CD4-positive, alpha-beta T cell (primary cell): Measurements from ENCODE around the gene METAP1D. TPM values are rescaled to one million over a fixed set of nuclear protein-coding genes. Genes with fewer than 3 reads are reported as not detected.
"Not testable (repeated sequence)": the region's sequence is repeated elsewhere in the genome, so short reads cannot be mapped to it uniquely, and the experiment has no call there.

Source experiments
- ATAC-seq: fragments of 200-7000 bp; cut with Tn5 transposase; one replicate; pipeline ENCODE4 v1.10.0; 2022; ENCODE audit warnings: mild to moderate bottlenecking; ENCODE audit not compliant: poor library complexity
- CTCF ChIA-PET: fragments of 350-600 bp; sonication (Branson Sonifier 250); formaldehyde crosslinking; loops from one replicate; lab custom pipeline; 2021; ENCODE audit warnings: antibody characterized with exemption, inconsistent platforms; lab: Charles Lee
- POLR2A ChIA-PET: fragments of 350-600 bp; sonication (Branson Sonifier 250); formaldehyde crosslinking; loops from one replicate; lab custom pipeline; 2021; ENCODE audit warnings: antibody characterized with exemption, inconsistent platforms; lab: Charles Lee
- DNase-seq, 14 experiments: peaks; one replicate each; pipeline ENCODE4 v3.0.0-alpha.2; 2013 to 2020; ENCODE audit warnings: mixed read lengths in 2 of 14
- H3K27ac ChIP-seq, 2 donors: one replicate each; pipeline versions ENCODE4 v1.5.1 to v1.7.0; 2013; ENCODE audit warnings: low read length in 2 of 2, low read depth in 1 of 2, mild to moderate bottlenecking in 1 of 2
- H3K27me3 ChIP-seq, 2 experiments: 1 replicate in 1 of 2; 2 replicates in 1 of 2; pipeline versions ENCODE4 v1.6.1 to v1.7.0; 2013; ENCODE audit warnings: low read length in 2 of 2, control low read depth in 1 of 2, mild to moderate bottlenecking in 1 of 2, moderate library complexity in 1 of 2; ENCODE audit not compliant: insufficient read depth in 2 of 2, control insufficient read depth in 1 of 2
- H3K36me3 ChIP-seq: one replicate; pipeline ENCODE4 v1.6.1; 2013; ENCODE audit warnings: low read length, control low read depth; ENCODE audit not compliant: insufficient read depth
- H3K4me1 ChIP-seq: one replicate; pipeline ENCODE4 v1.6.1; 2013; ENCODE audit warnings: low read length, control low read depth; ENCODE audit not compliant: insufficient read depth
- H3K4me3 ChIP-seq: one replicate; pipeline ENCODE4 v1.5.1; 2013; ENCODE audit warnings: mild to moderate bottlenecking, low read length, moderate library complexity
- H3K9me3 ChIP-seq, 2 experiments: 1 replicate in 1 of 2; 2 replicates in 1 of 2; pipeline versions ENCODE4 v1.6.1 to v1.7.0; 2013; ENCODE audit warnings: low read length in 2 of 2, mild to moderate bottlenecking in 2 of 2, control low read depth in 1 of 2, moderate library complexity in 1 of 2; ENCODE audit not compliant: control insufficient read depth in 1 of 2, insufficient read depth in 1 of 2
- H3K27ac Mint-ChIP-seq: one replicate; pipeline ENCODE4 v1.8.0; 2020; ENCODE audit warnings: mixed read lengths
- H3K27me3 Mint-ChIP-seq: one replicate; pipeline ENCODE4 v1.8.0; 2021; ENCODE audit warnings: mixed read lengths
- H3K36me3 Mint-ChIP-seq: one replicate; pipeline ENCODE4 v1.8.0; 2021; ENCODE audit warnings: low read depth, mixed read lengths
- H3K4me1 Mint-ChIP-seq: one replicate; pipeline ENCODE4 v1.8.0; 2021; ENCODE audit warnings: low read depth, mixed read lengths
- H3K4me3 Mint-ChIP-seq: one replicate; pipeline ENCODE4 v1.8.0; 2020; ENCODE audit warnings: mild to moderate bottlenecking, mixed read lengths
- H3K9me3 Mint-ChIP-seq: one replicate; pipeline ENCODE4 v1.8.0; 2020; ENCODE audit warnings: mixed read lengths
- CTCF ChIP-seq: fragments of 200-600 bp; IDR thresholded peaks from one replicate; pipeline ENCODE4 v1.8.0; 2022; ENCODE audit warnings: antibody characterized with exemption, mild to moderate bottlenecking
- intact Hi-C, 2 experiments: fragments of 100-400 bp; cut with DNase I in 1 of 2; cut with micrococcal nuclease in 1 of 2; formaldehyde crosslinking; loops; one replicate each; pipeline versions ENCODE4 v1.15.1 to v1.9.0; 2023 to 2025; cut with DNase I, micrococcal nuclease
- total RNA-seq, 174 experiments: library from RNA in 2 of 174; stranded (reverse) in 2 of 174; gene quantifications; one replicate each; pipeline ENCODE4 v1.2.3 and lab custom pipeline; 2021 to 2026

METAP1D gene
- total RNA-seq, 2 experiments from 2014 or later: 7.2 to 7.9 TPM

GRCh38 chr2:172109256-172109987 is 109.7 kb downstream of the METAP1D start:
- CTCF ChIA-PET: no interaction called here

GRCh38 chr2:172109988-172110811 is 110.4 kb downstream of the METAP1D start:
- DNase-seq (no peak), ATAC-seq (no peak)
- peaks cover 24% of the 10 kb centered on the region for H3K4me1 ChIP-seq
- ChIA-PET POLR2A (no interaction called here), CTCF (no interaction called here)
- intact Hi-C loops: loop anchor here (5.0 to 10.0 kb wide), 8 partner anchors 33 to 535 kb away; no protein-coding TSS in a partner anchor
- Mint-ChIP-seq H3K4me1 (peaks cover 20% of the 10 kb centered on the region), H3K36me3 (no peaks in the 10 kb centered on the region), H3K4me3 (no peak overlapping the region), H3K27me3 (peaks cover 83% of the 10 kb centered on the region), H3K27ac (no peak overlapping the region), H3K9me3 (no peaks in the 10 kb centered on the region)
- no peaks in the 10 kb centered on the region for H3K36me3 ChIP-seq
- TF ChIP-seq CTCF: no peak
- no peak overlapping the region for H3K4me3 ChIP-seq
- peaks cover 0 to 35% of the 10 kb centered on the region in 2 experiments for H3K9me3 ChIP-seq
- peaks cover 48 to 53% of the 10 kb centered on the region in 2 experiments for H3K27me3 ChIP-seq
- no peak overlapping the region for H3K27ac ChIP-seq

More at GRCh38 chr2:172109256-172109987, 109.7 kb downstream of the METAP1D start:
- peaks cover 0 to 41% of the 10 kb centered on the region in 2 experiments for H3K9me3 ChIP-seq
- no peaks in the 10 kb centered on the region for H3K36me3 Mint-ChIP-seq
- H3K4me1 Mint-ChIP-seq: peaks cover 20% of the 10 kb centered on the region
- no peak overlapping the region for H3K4me3 Mint-ChIP-seq
- no peak for TF ChIP-seq CTCF
- H3K9me3 Mint-ChIP-seq: no peaks in the 10 kb centered on the region
- intact Hi-C loops: loop anchor here (5.0 to 10.0 kb wide), 6 partner anchors 182 to 535 kb away; no protein-coding TSS in a partner anchor
- DNase-seq: no peak
- no peak for ATAC-seq
- H3K4me3 ChIP-seq: no peak overlapping the region
- H3K4me1 ChIP-seq: peaks cover 25% of the 10 kb centered on the region
- no peaks in the 10 kb centered on the region for H3K36me3 ChIP-seq
- peaks cover 84% of the 10 kb centered on the region for H3K27me3 Mint-ChIP-seq
- H3K27ac ChIP-seq: no peak overlapping the region
- POLR2A ChIA-PET: no interaction called here
- H3K27me3 ChIP-seq: peaks cover 56% of the 10 kb centered on the region in 2 experiments
- no peak overlapping the region for H3K27ac Mint-ChIP-seq

DNA sequence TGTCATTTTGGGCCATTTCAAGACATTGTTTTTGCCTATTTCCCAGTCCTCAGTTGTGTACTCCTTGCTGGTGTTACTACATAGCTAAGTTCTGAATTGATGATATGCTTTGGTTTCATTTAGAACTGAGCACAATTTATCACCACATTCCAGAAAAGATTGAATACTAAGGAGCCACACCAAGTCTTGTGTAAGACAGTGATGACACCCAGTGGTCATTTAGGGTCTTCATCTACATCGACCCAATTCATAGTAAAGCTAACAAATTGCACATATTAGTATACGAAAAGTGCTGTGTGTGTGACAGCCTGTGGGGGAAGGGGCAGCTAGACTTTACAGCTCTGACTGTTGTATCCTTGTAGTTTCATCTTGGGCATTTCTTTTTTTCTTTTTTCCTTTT is 113.9 kb downstream of the METAP1D start:
- ChIA-PET CTCF (interaction anchor here (0.6 to 1.4 kb wide), 3 partner anchors 14 to 407 kb away, joined by 3 read pairs; no protein-coding TSS in a partner anchor), POLR2A (no interaction called here)
- DNase-seq (peak in 2 of 14 experiments; percentile 15 to 28), ATAC-seq (no peak)
- intact Hi-C loops: loop anchor here in 1 of 2 experiments (5.0 kb wide), 2 partner anchors 36 to 301 kb away; no protein-coding TSS in a partner anchor
- no peak overlapping the region for H3K27ac Mint-ChIP-seq
- Histone ChIP-seq H3K9me3 (peaks cover 0 to 5% of the 10 kb centered on the region in 2 experiments), H3K4me1 (no peaks in the 10 kb centered on the region), H3K27ac (no peak overlapping the region), H3K36me3 (no peaks in the 10 kb centered on the region), H3K27me3 (peaks cover 14 to 24% of the 10 kb centered on the region in 2 experiments), H3K4me3 (no peak overlapping the region)
- no peak overlapping the region for H3K4me3 Mint-ChIP-seq
- TF ChIP-seq CTCF: peak; percentile 42
- H3K36me3 Mint-ChIP-seq: no peaks in the 10 kb centered on the region
- H3K27me3 Mint-ChIP-seq: peaks cover 58% of the 10 kb centered on the region
- H3K9me3 Mint-ChIP-seq: no peaks in the 10 kb centered on the region
- H3K4me1 Mint-ChIP-seq: peaks cover 3% of the 10 kb centered on the region

- H3K27me3 Mint-ChIP-seq: peaks cover 59% of the 10 kb centered on the region
- intact Hi-C loops: loop anchor here in 1 of 2 experiments (5.0 kb wide), 2 partner anchors 37 to 302 kb away; no protein-coding TSS in a partner anchor
- not testable (repeated sequence) for H3K4me3 Mint-ChIP-seq
These were observed 114.4 kb downstream of the METAP1D start for GRCh38 chr2:172114176-172114575.

More at GRCh38 chr2:172114176-172114575, 114.4 kb downstream of the METAP1D start:
- H3K27ac ChIP-seq, DNase-seq, H3K36me3 ChIP-seq, H3K4me3 ChIP-seq, H3K27ac Mint-ChIP-seq, H3K9me3 Mint-ChIP-seq, H3K9me3 ChIP-seq, H3K36me3 Mint-ChIP-seq, POLR2A ChIA-PET, H3K4me1 Mint-ChIP-seq, H3K4me1 ChIP-seq, ATAC-seq: not testable (repeated sequence)
- CTCF ChIA-PET: interaction anchor here (1.2 kb wide), 2 partner anchors 13 to 408 kb away, joined by 3 read pairs; no protein-coding TSS in a partner anchor
- peaks cover 12 to 21% of the 10 kb centered on the region in 2 experiments for H3K27me3 ChIP-seq
